Measurements from ENCODE around the gene AVEN. TPM values are rescaled to one million over a fixed set of nuclear protein-coding genes. Genes with fewer than 3 reads are reported as not detected.

AVEN gene
- total and polyA plus RNA-seq, 9 of the 15 experiments (the other 6 are each of a cell fraction or from before 2014, with no cell fraction given): 1.5 to 6.4 (median 4.7) TPM

GRCh38 chr15:33913459-33913858 lies 125.5 kb downstream of the AVEN start:
- H4K20me1 ChIP-seq (replicated peaks; ENCODE audit: control insufficient read depth, insufficient read depth, low read length): no peaks in the 10 kb centered on the region
- FAIRE-seq: no peak
- no peak overlapping the region for H3K4me2 ChIP-seq (ENCODE audit: insufficient read depth, low read length)
- no peaks in the 10 kb centered on the region for H3K79me2 ChIP-seq (ENCODE audit: control insufficient read depth, insufficient read depth, low read length)
- 0% methylated on average over 1 of the region's 1 CpG for WGBS (ENCODE audit: insufficient coverage, low coverage, missing lambda C conversion rate)
- no TSS peak for BruUV-seq (replicated peaks)
- no peak overlapping the region for H3K4me3 ChIP-seq
- no peak overlapping the region for H2AFZ ChIP-seq (ENCODE audit: low read depth, low read length)
- no peaks in the 10 kb centered on the region for H3K36me3 ChIP-seq (ENCODE audit: control insufficient read depth, insufficient read depth, low read length)
- intact Hi-C loops (cut with micrococcal nuclease): no loop called here
- ChIA-PET CTCF (ENCODE audit: low intra/inter-chr PET ratio) (no interaction called here), POLR2A (interaction anchor here (0.5 kb wide), 1 partner anchor 23 kb away, joined by 3 read pairs; no protein-coding TSS in a partner anchor)
- peaks cover 0 to 4% of the 10 kb centered on the region in 2 experiments; a peak in 2 of 5 replicates for H3K4me1 ChIP-seq (replicated peaks in 1 of 2; ENCODE audit: control insufficient read depth in 2 of 2, insufficient read depth in 2 of 2, low read length in 2 of 2)
- no peaks in the 10 kb centered on the region for H3K9me3 ChIP-seq (replicated peaks; ENCODE audit: control insufficient read depth, insufficient read depth, low read depth, low read length)
- in situ Hi-C loops (cut with MboI): no loop called here
- no peaks in the 10 kb centered on the region for H3K9me1 ChIP-seq (ENCODE audit: control insufficient read depth, insufficient read depth, low read length)
- peaks cover 0 to 4% of the 10 kb centered on the region in 2 experiments; a peak in 1 of 5 replicates for H3K27me3 ChIP-seq (ENCODE audit: control insufficient read depth in 2 of 2, insufficient read depth in 2 of 2, low read length in 2 of 2)
- no peak for DNase-seq (ENCODE audit: extremely low read depth in 1 of 4, low spot score in 3 of 4)
- no peak overlapping the region for H3K9ac ChIP-seq (ENCODE audit: insufficient read depth in 1 of 2, low read depth in 2 of 2, low read length in 2 of 2)
- TF ChIP-seq, protein P1, sequence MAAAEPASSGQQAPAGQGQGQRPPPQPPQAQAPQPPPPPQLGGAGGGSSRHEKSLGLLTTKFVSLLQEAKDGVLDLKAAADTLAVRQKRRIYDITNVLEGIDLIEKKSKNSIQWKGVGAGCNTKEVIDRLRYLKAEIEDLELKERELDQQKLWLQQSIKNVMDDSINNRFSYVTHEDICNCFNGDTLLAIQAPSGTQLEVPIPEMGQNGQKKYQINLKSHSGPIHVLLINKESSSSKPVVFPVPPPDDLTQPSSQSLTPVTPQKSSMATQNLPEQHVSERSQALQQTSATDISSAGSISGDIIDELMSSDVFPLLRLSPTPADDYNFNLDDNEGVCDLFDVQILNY (CRISPR knock-in tag; IDR thresholded peaks at IDR 0.05): no peak
- no peak for TF ChIP-seq ETV1 (tag; conservative IDR thresholded peaks at IDR 0.05; ENCODE audit: low read depth)
- TF ChIP-seq, protein P2, sequence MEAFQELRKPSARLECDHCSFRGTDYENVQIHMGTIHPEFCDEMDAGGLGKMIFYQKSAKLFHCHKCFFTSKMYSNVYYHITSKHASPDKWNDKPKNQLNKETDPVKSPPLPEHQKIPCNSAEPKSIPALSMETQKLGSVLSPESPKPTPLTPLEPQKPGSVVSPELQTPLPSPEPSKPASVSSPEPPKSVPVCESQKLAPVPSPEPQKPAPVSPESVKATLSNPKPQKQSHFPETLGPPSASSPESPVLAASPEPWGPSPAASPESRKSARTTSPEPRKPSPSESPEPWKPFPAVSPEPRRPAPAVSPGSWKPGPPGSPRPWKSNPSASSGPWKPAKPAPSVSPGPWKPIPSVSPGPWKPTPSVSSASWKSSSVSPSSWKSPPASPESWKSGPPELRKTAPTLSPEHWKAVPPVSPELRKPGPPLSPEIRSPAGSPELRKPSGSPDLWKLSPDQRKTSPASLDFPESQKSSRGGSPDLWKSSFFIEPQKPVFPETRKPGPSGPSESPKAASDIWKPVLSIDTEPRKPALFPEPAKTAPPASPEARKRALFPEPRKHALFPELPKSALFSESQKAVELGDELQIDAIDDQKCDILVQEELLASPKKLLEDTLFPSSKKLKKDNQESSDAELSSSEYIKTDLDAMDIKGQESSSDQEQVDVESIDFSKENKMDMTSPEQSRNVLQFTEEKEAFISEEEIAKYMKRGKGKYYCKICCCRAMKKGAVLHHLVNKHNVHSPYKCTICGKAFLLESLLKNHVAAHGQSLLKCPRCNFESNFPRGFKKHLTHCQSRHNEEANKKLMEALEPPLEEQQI (IDR thresholded peaks at IDR 0.05): no peak
- no peak for TF ChIP-seq MBD2 (IDR thresholded peaks at IDR 0.05; ENCODE audit: borderline replicate concordance, low read depth)
- TF ChIP-seq, protein P3, sequence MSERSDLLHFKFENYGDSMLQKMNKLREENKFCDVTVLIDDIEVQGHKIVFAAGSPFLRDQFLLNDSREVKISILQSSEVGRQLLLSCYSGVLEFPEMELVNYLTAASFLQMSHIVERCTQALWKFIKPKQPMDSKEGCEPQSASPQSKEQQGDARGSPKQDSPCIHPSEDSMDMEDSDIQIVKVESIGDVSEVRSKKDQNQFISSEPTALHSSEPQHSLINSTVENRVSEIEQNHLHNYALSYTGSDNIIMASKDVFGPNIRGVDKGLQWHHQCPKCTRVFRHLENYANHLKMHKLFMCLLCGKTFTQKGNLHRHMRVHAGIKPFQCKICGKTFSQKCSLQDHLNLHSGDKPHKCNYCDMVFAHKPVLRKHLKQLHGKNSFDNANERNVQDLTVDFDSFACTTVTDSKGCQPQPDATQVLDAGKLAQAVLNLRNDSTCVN (CRISPR knock-in tag; IDR thresholded peaks at IDR 0.05): no peak
- no peak for TF ChIP-seq NR2F6 (CRISPR knock-in tag; IDR thresholded peaks at IDR 0.05)
- TF ChIP-seq, protein P4, sequence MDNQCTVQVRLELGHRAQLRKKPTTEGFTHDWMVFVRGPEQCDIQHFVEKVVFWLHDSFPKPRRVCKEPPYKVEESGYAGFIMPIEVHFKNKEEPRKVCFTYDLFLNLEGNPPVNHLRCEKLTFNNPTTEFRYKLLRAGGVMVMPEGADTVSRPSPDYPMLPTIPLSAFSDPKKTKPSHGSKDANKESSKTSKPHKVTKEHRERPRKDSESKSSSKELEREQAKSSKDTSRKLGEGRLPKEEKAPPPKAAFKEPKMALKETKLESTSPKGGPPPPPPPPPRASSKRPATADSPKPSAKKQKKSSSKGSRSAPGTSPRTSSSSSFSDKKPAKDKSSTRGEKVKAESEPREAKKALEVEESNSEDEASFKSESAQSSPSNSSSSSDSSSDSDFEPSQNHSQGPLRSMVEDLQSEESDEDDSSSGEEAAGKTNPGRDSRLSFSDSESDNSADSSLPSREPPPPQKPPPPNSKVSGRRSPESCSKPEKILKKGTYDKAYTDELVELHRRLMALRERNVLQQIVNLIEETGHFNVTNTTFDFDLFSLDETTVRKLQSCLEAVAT (IDR thresholded peaks at IDR 0.05): no peak
- no peak for TF ChIP-seq ZNF384 (IDR thresholded peaks at IDR 0.05; ENCODE audit: low read depth, low read length)
- no peak for TF ChIP-seq SREBF1 (IDR thresholded peaks at IDR 0.05; ENCODE audit: borderline replicate concordance, low read depth, low read length)
- TF ChIP-seq ZNF280A (IDR thresholded peaks at IDR 0.05; ENCODE audit: low read depth, partially characterized antibody): no peak
- ATAC-seq: no peak
- H3K27ac ChIP-seq (ENCODE audit: extremely low read depth, low read depth, low read length): no peak overlapping the region
